Muscle layer of colon (tissue), 2 donors: Measurements from ENCODE around the gene DNMT3A.

Source experiments
- H3K27ac ChIP-seq: one replicate; pipeline ENCODE4 v1.7.0; 2013; ENCODE audit warnings: low read depth, mild to moderate bottlenecking, low read length, moderate library complexity
- H3K27me3 ChIP-seq, 2 donors: one replicate each; pipeline ENCODE4 v1.7.0; 2013; ENCODE audit warnings: low read length in 2 of 2, mild to moderate bottlenecking in 2 of 2; ENCODE audit not compliant: insufficient read depth in 2 of 2, control insufficient read depth in 1 of 2
- H3K36me3 ChIP-seq: one replicate; pipeline ENCODE4 v1.7.0; 2013; ENCODE audit warnings: mild to moderate bottlenecking, low read length; ENCODE audit not compliant: insufficient read depth
- H3K4me1 ChIP-seq: one replicate; pipeline ENCODE4 v1.7.0; 2013; ENCODE audit warnings: mild to moderate bottlenecking, low read length; ENCODE audit not compliant: insufficient read depth
- H3K4me3 ChIP-seq, 2 donors: one replicate each; pipeline ENCODE4 v1.7.0; 2013; ENCODE audit warnings: low read length in 2 of 2, low read depth in 1 of 2, mild to moderate bottlenecking in 1 of 2, moderate library complexity in 1 of 2
- H3K9ac ChIP-seq: one replicate; pipeline ENCODE4 v1.7.0; 2013; ENCODE audit warnings: low read length
- H3K9me3 ChIP-seq: one replicate; pipeline ENCODE4 v1.7.0; 2013; ENCODE audit warnings: mild to moderate bottlenecking, low read length
- donor health status: abdominal sarcoma.
- donor health status: Adenocarcinoma of cecum.

The DNMT3A gene

DNA sequence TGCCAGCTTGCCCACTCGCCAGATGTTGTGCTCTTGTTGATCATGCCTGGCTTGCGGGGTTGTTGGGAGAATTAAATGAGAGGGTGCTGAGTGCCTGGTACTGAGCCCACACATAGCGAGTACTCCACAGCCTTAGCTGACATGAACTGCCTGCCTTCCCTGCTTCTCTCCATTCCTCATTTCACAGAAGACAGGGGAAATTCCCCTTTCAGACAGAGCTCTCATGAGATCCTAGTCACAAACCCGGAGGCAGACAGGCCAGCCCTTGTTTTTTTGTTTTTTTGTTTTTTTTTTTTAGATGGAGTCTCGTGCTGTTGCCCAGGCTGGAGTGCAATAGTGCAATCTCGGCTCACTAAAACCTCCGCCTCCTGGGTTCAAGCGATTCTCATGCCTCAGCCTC, 17.1 kb upstream of the DNMT3A start:
- Histone ChIP-seq H3K4me3 (no peak overlapping the region), H3K9ac (no peak overlapping the region), H3K36me3 (no peaks in the 10 kb centered on the region), H3K9me3 (no peaks in the 10 kb centered on the region), H3K27ac (no peak overlapping the region), H3K4me1 (no peaks in the 10 kb centered on the region), H3K27me3 (no peaks in the 10 kb centered on the region)

DNA sequence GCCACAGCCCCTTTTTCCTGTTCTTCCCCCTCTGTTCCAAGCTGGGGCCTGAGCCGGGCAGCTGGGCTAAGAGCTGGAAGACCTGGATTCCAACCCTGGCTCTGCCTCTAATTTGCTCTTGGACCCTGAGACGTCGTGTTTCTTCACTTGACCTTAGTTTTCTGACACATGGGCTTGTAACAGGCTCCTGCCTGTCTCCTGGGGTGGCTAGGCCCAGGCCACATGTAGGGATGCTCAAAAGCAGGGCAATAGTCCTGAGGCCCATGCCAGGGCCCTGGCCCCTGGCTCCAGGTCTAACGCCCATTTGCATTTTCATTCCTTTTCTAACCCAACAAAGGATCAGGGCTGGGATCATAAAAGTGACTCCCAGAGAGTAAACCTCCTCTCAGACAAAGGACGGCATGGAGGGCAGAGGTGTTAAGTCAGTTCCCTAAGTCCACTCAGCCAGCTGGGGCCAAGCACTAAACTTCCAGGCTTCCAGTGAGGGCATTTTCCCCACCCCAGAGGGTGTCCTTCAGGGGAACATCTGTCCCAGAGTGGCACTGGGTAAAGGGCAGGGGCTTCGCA, 16.6 kb upstream of the DNMT3A start:
- Histone ChIP-seq H3K4me3 (no peak overlapping the region), H3K27ac (no peak overlapping the region), H3K4me1 (no peaks in the 10 kb centered on the region), H3K36me3 (no peaks in the 10 kb centered on the region), H3K9ac (no peak overlapping the region), H3K9me3 (no peaks in the 10 kb centered on the region), H3K27me3 (no peaks in the 10 kb centered on the region)

- Histone ChIP-seq H3K27ac (no peak overlapping the region), H3K4me3 (no peak overlapping the region), H3K4me1 (no peaks in the 10 kb centered on the region), H3K9ac (no peak overlapping the region), H3K27me3 (no peaks in the 10 kb centered on the region), H3K36me3 (no peaks in the 10 kb centered on the region), H3K9me3 (no peaks in the 10 kb centered on the region)
Observed at GRCh38 chr2:25356088-25356487, 14.4 kb upstream of the DNMT3A start.

- no peaks in the 10 kb centered on the region for H3K27me3 ChIP-seq
- H3K36me3 ChIP-seq = no peaks in the 10 kb centered on the region
- no peaks in the 10 kb centered on the region for H3K4me1 ChIP-seq
- no peak overlapping the region for H3K9ac ChIP-seq
- no peak overlapping the region for H3K4me3 ChIP-seq
- no peak overlapping the region for H3K27ac ChIP-seq
- H3K9me3 ChIP-seq = no peaks in the 10 kb centered on the region
Observed at GRCh38 chr2:25355270-25355669, 13.5 kb upstream of the DNMT3A start.

DNA sequence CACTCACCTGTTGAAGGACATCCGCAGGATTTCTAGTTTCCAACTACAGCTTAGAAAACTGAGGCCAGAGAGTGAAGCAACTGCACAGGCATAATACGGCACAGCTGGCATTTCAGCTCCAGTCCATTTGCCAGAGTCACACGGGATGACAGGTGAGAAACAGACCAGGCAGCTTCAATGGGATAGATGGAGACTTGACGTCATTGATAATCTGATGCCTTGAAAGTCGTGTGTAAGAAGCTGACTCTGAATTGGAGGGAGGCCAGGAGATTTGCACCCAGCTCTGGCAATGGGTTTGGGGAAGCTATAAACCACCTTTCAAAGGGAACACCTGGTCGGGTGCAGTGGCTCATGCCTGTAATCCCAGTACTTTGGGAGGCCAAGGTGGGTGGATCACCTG, 12.4 kb upstream of the DNMT3A start:
- H3K4me3 ChIP-seq = no peak overlapping the region
- H3K36me3 ChIP-seq = no peaks in the 10 kb centered on the region
- H3K9ac ChIP-seq = no peak overlapping the region

DNA sequence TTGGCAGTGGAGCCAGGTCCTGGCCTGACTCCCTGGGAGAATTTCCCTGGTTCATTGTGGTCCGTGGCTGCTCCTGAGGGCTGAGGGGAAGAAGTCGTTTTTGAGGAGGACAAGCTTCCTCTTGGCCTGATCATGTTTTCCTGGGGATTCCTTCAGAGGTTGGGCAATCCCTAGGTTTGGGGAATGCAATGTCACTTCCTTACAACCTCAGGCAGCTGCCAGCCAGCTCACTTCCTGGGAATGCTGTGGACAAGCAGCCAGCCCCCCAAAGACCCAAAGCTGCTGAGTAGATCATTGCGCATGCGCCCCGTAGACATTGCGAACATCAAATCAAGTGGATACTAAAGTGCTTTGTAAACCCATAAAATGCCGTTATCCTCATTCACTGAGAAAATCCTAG, 7.7 kb upstream of the DNMT3A start:
- no peaks in the 10 kb centered on the region for H3K9me3 ChIP-seq
- no peak overlapping the region for H3K9ac ChIP-seq
- H3K36me3 ChIP-seq = no peaks in the 10 kb centered on the region
- no peak overlapping the region for H3K4me3 ChIP-seq
- no peaks in the 10 kb centered on the region for H3K27me3 ChIP-seq
- H3K4me1 ChIP-seq = peaks cover 13% of the 10 kb centered on the region
- no peak overlapping the region for H3K27ac ChIP-seq

More for the DNA sequence above, 12.4 kb upstream of the DNMT3A start:
- Histone ChIP-seq H3K9me3 (no peaks in the 10 kb centered on the region), H3K4me1 (no peaks in the 10 kb centered on the region), H3K27ac (no peak overlapping the region), H3K27me3 (no peaks in the 10 kb centered on the region)

GRCh38 chr2:25347846-25348245, 6.1 kb upstream of the DNMT3A start:
- Histone ChIP-seq H3K4me1 (peaks cover 14% of the 10 kb centered on the region), H3K9me3 (no peaks in the 10 kb centered on the region), H3K4me3 (no peak overlapping the region), H3K27ac (peak overlapping the region; percentile 28), H3K27me3 (no peaks in the 10 kb centered on the region), H3K9ac (no peak overlapping the region), H3K36me3 (no peaks in the 10 kb centered on the region)

DNA sequence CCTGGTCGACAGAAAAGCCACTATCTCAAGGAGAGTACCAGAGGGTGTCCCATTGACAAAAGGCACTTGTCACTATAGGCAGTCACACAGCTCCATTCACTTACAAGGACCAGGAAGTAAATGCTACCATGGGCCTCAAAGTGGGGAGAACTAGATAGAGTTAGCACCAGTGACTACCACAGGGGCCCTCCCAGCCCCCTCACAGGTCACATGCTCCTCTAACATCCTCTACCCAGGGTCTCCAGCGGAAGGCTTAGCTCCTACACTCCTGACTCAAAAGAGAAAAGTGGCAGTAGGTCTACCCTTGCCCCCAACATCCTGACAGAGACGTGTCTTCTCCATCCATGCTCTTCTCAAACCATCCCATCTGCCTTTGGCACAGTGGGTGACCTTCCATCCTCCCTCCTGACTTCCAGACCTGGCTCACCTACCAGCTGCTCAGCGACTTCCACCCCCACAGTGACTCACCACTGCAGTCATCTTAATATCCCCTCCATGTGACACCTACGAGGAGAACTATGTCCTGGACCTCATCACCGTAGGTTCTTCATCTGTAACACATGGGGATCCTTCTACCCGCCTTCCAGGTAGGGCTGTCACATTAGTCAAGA, 5.6 kb upstream of the DNMT3A start:
- Histone ChIP-seq H3K9ac (no peak overlapping the region), H3K4me3 (no peak overlapping the region), H3K9me3 (no peaks in the 10 kb centered on the region), H3K27me3 (no peaks in the 10 kb centered on the region), H3K4me1 (peaks cover 18% of the 10 kb centered on the region), H3K36me3 (no peaks in the 10 kb centered on the region), H3K27ac (no peak overlapping the region)

DNA sequence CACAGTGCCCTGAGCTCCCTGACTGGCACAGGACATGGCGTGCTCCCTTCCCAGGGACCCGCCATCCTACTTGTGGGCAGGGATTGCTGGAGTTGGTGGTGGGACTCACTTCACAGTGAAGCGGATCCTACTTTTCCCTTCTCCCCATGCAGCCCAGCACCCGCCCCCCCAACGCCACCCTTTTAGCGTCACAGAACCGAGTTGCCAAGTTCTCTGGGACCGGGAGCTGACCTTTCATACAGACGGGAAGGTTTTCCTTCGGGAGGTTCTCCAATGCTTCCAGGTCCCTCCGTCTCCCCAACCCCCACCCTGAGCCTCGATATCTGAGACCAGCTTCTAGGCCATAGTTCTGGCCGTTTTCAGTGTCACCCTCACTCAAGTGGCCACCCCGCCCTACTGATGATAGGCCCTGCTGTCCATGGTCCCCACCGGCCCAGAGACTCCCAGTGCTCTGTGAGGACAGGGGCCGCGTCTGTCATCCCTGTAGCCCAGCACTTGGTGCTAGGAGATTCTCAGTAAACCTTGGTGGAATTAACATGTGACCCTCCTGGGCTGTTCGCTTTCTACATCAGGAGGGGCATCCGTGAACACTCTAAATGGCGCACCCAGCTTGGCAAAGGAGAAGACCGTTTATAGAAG, 1.6 kb upstream of the DNMT3A start:
- Histone ChIP-seq H3K36me3 (no peaks in the 10 kb centered on the region), H3K9ac (no peak overlapping the region), H3K4me1 (peaks cover 34% of the 10 kb centered on the region), H3K4me3 (no peak overlapping the region), H3K9me3 (no peaks in the 10 kb centered on the region), H3K27me3 (no peaks in the 10 kb centered on the region), H3K27ac (no peak overlapping the region)

DNA sequence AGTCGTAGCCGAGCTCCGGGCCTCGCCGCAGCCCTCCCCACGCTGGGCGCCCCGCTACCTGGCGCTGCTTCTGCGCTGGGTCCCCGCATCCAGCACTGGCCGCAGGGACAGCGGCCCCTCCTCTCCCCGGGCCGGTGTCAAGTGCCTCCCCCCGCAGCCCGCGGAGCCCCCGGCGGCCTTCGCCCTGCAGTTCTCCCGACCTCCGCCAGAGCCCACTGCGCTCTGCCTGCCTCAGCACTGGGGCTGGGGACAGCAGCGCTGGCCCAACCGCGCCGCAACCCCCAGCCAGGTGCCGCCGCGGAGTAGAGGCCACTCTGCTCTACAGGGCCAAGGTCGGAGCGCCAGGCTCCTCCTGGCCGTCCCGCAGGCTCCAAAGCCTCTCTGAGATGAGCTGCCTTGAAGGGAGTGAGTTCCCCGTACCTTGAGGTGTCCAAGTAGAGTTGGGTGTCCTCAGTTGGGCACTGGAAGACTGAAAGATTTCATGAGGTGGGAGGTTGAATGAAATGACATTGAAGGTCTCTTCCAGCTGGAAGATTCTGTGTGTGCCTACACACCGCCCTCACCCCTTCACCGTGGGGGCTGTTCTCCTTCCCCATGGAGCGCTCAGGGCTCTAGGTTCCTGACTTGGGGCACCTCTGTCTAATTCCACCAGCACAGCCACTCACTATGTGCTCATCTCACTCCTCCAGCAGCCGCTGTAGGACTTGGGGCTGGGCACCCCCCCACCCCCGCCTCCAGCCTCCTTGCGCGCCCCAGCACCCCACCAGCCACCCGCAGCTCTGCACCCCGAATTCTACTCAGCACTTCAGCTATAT, 854 bp upstream of the DNMT3A start:
- Histone ChIP-seq H3K4me1 (peaks cover 34% of the 10 kb centered on the region), H3K27ac (peak overlapping the region; percentile 61), H3K4me3 (peak overlapping the region; percentile 27 to 68), H3K9me3 (no peaks in the 10 kb centered on the region), H3K36me3 (no peaks in the 10 kb centered on the region), H3K27me3 (no peaks in the 10 kb centered on the region), H3K9ac (no peak overlapping the region)

DNA sequence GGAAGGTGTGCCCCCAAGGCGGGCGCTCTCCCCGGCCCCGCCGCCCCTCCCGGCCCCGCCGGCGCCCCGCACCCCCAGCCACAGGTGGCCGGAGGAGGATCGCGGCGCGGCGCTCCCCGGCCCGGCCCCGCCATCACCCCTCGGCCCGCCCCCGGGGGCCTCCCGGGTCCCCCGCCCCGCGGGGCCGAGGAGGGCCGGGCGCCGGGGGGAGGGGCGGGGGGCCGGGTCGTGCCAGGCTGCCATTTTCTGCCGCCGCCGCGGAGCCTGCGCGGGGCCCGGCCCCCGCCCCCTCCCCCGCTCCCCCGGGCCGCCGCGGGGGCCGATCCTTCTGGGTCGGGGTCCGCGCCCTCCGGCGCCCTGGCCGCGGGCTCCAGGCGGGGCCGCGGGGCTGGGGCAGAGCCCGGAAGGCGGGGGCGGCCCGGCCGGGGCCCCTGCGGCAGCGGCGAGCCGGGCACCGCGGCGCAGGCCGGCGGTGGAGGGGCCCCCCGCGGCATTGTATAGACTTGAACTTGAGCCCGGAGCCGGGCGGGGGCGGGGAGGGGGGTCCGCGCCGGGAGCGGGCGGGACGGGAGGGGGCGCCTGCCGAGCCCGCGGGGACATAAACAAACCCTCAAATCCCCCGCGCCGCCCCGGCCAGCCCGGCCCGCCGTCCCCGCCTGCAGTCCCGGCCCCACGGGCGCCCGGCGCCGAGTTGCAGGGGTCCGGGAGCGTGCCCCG, 556 bp downstream of the DNMT3A start:
- Histone ChIP-seq H3K27me3 (no peaks in the 10 kb centered on the region), H3K4me3 (no peak overlapping the region), H3K4me1 (peaks cover 42% of the 10 kb centered on the region), H3K36me3 (no peaks in the 10 kb centered on the region), H3K9ac (no peak overlapping the region), H3K9me3 (no peaks in the 10 kb centered on the region), H3K27ac (no peak overlapping the region)
